HS-5 (cell line): ENCODE data around the gene STPG2.
"Not testable (repeated sequence)": the region's sequence is repeated elsewhere in the genome, so short reads cannot be mapped to it uniquely, and the experiment has no call there.

Experiments used
- DNase-seq: peaks from one replicate; pipeline ENCODE4 v3.0.0-alpha.2; 2012; ENCODE audit warnings: low read depth

The STPG2 gene

DNA sequence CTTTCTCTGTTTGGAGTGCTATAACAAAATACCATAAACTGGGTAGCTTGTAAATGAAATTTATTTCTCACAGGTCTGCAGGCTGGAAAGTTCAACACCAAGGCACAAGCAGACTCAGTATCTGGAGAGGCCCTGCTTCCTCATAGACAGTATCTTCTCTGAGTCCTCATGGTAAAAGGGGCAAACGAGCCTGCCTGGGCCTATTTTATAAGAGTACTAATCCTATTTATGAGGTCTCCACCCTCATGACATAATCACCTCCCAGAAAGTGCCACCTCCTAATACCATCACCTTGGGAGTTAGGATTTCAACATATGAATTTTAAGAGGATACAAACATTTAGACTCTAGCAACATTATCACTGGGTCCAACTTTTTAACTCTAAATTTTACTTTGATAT, 200.3 kb downstream of the STPG2 start:
- no peak for DNase-seq

DNA sequence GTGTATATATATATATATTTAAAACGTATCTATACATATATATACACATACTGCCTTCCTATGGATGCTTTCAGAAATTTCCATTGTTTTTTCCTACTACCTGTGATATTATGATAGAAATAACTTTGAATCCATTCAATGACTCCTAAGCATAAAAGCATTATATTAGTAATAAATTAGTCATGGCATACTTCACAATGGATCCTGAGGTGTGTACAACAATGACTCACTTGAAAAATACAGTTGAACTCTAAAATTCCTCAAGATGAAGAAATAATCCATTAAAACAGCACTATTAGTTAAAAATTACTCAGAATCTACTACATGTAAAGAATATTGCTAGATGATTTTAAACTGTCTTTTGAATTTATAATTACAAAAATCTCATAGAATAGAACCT, 201.1 kb downstream of the STPG2 start:
- no peak for DNase-seq

DNA sequence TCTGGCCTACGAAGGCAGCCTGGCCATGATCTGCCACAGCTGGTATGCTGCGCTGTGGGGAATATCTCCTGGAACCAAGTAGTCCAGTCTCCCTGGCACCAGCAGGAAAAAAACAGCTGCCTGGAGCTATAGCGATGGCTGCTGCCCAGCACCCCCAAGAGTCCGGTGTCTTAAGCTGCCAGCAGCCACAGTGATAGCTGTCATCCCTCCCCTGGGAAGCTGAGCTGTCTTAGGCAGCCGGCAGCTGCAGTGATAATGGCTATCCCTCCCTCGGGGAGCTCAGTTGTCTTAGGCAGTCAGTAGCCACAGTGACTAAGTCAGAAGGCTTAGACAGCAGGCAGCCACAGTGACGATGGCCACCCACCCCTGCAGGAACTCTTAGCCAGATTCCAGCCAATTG, 205.1 kb downstream of the STPG2 start:
- DNase-seq = no peak

DNA sequence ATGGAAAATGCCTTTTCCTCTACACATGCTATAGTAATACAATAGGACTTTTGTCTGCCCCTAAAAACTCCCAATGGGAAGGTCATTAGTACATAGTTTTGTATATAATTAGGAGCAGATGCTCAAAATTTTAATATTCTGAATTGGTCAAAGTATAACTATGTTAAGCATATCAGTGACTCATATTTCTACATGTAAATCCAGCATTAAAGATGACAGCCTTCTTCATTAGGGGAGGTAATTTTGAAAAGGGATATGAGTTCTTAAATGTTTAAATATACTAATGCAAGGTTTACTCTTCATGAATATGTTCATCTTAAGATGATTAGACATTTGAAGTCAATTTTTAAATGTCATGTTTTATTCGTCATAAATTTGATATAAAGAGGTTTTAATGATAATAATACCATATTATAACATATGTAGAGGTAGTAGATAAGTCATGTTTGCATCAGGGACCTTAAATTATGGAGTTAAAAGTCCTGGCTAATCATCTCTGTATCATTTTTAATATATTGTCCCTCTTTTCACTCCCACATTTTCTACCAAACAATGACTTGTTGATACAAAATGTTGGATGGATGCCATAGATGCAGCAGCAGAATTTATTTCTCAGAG, 218.8 kb downstream of the STPG2 start:
- no peak for DNase-seq

DNA sequence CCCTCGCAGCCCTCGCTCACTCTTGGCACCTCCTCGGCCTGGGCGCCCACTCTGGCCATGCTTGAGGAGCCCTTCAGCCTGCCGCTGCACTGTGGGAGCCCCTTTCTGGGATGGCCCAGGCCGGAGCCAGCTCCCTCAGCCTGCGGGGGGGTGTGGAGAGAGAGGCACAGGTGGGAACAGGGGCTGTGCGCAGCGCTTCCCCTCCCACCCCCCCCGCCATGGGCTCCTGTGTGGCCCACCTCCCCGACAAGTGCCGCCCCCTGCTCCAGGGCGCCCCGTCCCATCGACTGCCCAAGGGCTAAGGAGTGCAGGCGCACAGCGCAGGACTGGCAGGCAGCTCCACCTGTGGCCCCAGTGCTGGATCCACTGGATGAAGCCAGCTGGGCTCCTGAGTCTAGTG, 220.2 kb downstream of the STPG2 start:
- DNase-seq = no peak

DNA sequence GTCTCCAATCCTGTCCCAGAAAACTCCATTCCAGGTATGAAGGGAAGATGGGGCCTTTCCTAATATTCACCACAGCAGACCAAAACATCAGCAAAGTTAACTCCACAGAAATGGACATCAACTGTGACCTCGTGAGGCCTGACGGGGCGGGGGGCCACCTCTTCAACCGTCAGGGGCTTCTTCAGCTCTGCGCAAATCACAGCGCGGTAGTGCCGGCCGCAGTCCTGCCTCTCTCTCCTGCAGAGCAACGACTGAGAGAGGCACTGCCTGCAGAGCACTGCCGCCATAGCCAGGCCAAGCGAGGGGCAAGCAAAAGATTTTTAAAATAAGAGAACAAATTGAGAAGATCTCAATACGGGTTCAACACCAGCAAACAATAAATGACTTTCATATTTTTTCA, 226.2 kb downstream of the STPG2 start:
- no peak for DNase-seq

DNA sequence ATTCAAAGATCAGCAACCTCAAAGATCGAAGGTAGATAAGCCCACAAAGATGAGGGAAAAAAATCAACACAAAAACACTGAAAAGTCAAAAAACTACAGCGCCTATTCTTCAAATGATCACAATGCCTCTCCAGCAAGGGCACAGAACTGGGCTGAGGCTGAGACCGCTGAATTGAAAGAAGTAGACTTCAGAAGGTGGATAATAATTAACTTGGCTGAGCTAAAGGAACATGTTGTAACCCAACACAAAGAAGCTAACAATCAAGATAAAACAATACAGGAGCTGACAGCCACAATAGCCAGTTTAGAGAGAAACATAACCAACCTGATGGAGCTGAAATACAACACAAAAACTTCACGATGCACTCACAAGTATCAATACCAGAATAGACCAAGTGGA, 231.1 kb downstream of the STPG2 start:
- no peak for DNase-seq

DNA sequence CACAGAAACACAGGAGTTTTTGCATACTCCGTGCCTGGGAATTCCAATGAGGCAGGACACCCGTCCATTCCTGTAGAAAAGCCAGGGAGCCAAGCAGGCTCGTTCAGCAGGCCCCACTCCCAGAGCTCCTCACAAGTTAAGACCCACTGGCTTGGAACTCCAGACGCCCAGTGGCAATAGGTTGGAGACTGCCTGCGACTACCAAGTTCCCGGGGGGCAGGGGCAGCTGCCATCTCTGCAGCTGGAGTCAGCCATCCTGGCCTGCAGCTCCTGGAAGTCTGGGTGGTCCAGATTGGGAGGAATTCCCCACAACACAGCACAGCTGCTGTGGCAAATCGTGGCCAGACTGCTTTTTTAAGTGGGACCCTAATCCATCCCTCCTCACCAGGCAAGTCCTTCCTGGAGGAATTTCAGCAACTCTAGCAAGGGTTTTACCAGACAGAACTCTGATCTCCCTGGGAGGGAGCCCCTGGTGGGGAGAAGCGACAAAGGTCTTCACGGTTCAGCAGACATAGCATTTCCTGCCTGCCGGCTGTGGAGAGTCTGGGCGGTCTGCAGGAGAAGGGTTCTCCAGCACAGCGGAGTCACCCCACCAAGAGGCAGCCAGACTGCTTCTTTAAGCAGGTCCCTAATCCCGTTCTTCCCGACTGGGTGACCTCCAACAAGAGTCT, 231.9 kb downstream of the STPG2 start:
- no peak for DNase-seq

DNA sequence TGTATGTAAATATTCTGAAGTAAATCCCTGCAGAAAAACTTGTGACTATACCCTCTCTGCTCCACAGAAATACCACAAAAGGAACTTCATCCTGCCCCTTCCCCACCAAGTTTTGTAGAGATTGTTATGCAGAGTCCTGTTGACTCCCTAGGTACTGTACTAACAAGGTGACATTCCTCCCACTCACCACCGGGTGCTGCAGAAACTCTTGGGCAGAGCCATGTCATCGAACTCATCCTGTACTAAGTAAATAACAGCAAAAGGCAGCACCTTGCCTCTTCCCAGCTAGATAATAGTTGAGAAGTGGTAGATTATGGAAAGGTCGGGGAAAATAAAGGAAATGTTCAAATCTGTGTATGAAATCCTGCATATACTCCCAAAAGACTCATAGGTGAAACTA, 233.3 kb downstream of the STPG2 start:
- no peak for DNase-seq

DNA sequence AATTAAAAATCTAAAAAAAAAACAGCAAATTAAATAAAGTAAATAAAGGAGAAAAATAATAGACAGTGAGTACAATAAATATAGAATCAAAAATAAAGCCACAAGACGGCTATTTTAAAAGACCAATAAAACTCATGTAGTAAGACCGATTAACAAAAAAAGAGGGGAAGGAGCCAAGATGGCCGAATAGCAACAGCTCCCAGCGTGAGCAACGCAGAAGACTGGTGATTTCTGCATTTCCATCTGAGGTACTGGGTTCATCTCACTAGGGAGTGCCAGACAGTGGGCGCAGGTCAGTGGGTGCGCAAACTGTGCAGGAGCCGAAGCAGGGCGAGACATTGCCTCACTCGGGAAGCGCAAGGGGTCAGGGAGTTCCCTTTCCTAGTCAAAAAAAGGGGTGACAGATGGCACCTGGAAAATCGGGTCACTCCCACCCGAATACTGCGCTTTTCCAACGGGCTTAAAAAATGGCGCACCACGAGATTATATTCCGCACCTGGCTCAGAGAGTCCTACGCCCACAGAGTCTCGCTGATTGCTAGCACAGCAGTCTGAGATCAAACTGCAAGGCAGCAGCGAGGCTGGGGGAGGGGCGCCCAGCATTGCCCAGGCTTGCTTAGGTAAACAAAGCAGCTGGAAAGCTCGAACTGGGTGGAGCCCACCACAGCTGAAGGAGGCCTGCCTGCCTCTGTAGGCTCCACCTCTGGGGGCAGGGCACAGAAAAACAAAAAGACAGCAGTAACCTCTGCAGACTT, 239.7 kb downstream of the STPG2 start:
- not testable (repeated sequence) for DNase-seq

DNA sequence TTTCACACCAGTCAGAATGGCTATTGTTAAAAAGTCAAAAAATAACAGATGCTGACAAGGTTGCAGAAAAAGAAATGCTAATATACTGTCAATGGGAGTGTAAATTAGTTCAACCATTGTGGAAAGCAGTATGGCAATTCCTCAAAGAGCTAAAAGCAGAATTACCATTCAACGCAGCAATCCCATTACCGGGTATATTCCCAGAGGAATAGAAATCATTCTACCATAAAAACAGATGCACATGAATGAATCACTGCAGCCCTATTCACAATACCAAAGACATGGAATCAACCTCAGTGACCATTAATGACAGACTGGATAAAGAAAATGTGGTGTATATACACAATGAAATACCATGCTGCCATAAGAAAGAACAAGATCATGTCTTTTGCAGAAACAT, 243.0 kb downstream of the STPG2 start:
- no peak for DNase-seq

DNA sequence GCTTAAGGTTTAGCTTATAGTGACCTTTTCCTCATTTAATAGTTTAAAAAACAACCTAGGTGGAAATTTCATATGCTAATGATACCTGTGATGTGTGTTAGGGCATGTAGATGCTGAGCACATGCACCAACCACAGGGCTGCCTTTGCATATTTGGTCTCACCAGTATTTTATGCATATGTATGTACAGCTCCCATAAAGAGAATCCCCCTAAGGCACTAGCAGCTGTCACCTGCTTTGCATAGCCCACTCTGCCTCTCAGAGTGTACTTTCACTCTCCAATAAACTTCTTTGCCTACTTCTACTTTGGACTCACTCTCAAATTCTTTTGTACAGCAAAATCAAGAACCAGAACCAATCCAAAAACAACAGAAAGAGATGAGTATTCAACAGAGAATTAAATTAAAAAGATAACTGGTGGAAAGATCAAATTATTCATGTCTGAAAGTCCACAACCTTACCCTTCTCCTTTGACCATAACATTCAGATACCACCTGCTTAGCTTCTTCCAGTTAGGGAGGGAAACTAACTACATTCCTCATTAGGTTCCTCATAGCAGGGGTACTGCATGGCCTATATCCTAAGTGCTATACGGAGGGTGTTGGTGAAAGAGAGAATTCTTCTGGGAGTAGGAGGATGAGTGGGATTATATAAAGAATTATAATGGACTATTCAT, 250.5 kb downstream of the STPG2 start:
- no peak for DNase-seq

DNA sequence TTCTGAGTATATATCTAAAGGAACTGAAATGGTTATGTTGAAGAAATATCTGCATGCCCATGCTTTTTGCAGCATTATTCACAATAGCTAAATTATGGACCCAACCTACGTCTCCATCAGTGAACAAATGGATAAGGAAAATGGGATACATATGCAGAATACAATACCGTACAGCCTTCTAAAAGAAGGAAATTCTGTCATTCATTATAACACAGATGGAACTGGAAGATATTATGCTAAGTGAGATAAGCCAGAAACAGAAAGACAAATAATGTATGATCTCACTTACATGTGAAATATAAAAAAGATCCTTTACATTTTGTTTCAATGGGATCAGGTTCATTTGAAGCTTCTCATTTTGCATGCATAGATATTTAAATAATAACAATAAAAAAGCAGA, 263.3 kb downstream of the STPG2 start:
- DNase-seq = no peak

DNA sequence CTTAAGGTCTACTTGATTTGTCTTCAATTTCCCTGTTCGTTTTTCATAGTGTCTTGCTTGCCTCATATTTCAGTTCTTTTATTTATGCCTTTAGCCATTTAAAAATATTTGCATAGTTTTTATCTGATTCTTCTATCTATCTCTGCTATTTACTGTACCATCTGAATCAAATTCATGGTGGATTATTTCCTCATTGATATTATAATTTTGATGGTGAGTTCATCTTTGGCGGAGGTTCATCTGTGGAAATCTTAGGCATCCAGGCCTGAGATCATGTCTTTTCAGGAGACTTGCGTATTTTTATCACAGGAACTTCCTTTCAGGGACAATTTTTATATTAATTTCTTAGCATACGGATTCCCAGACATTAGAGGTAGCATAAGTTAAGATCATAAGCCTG, 275.2 kb downstream of the STPG2 start:
- DNase-seq = no peak

DNA sequence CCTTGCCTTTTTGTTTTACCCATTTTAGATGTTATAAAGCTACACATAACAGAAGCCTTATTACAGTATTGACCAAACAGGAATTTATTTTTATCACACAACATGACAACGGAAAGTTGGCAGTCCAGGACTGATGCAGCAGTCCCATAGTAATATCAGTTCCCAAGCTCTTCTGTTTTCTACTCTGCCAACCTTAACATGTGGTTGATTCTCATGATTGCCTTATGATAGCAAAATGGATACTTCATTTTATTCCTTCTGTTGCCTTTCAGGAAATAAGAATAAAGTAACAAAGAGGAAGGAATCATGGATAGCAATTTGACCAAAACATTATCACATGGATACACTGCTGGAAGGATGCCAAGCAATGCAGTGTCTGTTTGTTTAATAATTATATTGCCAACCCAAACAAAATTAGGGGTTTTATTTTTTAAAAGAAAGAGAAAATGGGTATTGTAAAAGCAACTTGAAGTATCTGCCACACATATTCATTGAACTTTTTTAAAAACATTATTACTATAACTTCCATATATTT, 275.7 kb downstream of the STPG2 start:
- DNase-seq = no peak

DNA sequence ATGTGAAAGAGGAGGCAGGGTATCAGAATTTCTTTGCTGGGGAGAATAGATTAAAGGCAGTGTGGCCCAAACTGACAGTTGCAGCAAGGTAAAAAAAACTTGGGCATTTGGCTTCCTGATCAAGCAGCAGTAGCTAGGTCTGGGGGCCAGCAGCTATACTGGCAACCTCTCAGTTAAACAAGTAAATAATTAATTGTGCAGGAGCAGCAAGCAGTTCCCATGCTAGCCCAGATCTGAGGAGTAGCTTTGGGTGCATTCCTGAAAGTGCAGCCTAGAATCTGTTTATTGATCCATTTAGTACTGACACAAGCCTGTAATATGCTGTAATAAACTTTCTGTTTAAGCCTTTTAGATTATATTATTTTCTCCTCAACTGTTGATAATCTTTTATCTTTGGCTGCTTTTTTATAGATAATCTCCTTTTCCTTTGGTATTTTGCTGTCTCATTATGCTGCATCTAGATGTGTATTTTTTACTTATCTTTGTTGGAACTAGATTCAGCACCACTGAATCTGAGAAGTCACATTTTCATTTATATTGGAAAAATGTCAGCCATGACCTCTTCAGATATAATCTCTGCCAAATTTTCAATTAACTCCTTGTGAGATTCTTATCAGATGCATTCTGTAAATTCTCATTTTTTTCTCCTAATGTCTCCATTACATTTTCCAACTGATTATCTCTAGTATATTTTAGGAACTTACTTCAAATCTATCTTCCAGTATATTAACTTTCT, 276.3 kb downstream of the STPG2 start:
- no peak for DNase-seq

DNA sequence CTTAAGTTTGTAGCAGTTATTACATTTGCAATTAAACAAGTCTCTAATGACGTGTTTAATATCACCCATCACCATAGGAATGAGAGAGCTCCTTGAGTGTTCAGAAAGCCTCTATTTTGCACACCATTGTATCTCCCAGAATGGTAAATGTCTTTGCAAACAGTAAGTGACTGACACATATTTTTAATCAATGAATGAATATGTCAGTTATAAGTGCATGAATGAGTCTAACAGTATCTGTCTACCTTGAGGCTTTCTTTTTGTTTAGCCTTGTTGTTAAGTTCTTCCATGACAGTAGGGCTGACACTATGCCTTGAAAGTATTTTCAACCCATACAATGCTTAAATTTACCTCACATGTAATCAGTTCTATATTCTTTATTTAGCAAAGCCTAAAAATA, 292.2 kb downstream of the STPG2 start:
- no peak for DNase-seq

DNA sequence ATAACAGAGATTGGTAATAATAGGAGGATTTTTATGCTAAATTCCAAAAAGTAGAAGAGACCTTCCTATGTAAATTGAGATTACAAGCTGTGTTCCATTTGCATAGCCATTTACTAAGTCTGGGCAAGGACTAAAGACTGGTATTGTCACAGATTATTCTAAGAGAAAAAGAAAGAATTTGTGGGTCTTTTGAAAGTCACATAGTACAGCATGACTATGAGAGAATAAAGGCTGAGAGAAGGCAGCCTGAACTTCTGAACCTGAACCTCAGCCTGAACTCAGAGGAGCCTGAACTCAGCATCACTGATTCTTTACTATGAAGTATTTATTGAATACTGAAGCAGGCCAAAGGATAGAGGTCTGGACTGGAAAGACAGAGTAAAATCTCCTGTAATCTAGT, 297.5 kb downstream of the STPG2 start:
- DNase-seq = no peak

DNA sequence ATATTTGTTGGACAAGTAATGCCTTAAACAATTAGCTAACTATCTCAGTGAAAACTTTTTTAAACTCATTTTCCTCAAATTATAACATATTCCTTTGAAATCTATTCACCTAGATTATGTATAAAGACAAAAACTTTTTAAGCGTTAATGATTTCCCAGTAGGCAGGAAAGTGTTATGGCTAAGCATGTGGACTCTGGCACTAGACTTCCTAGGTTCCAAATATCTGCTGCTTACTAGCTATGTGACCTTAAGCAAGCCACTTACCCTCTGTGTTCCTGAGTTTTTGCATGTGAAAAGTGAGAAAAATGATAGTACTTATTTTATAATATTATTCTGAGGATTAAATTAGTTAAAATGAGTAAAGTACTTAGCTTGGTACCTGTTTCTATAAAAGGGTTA, 301.8 kb downstream of the STPG2 start:
- no peak for DNase-seq

DNA sequence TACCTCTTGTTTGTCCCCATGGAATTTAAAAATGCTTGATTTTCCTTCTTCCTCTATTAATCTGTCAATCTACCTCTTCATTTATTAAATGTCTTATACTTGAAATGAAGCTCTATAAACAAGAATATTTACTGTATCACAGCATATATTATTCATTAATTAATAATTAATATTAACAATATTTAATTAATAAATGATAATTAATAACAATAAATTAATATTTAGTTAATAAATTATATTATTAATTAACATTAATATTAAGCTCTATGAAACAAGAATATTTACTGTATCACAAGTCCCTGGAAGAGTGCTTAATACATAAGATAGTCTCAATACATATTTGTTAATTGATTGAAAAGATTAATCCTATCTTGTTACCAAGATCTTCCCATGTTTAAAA, 306.6 kb downstream of the STPG2 start:
- DNase-seq = no peak

DNA sequence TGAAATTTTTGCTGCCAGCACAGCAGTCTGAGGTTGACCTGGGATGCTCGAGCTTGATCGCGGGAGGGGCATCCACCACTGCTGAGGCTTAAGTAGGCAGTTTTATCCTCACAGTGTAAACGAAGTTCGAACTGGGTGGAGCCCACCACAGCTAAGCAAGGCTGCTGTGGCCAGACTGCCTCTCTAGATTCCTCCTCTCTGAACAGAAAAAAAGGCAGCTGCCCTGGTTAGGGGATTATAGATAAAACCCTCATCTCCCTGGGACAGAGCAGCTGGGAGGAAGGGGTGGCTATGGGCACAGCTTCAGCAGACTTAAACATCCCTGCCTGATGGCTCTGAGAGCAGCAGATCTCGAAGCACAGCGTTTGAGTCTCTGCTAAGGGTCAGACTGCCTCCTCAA, 314.6 kb downstream of the STPG2 start:
- no peak for DNase-seq

DNA sequence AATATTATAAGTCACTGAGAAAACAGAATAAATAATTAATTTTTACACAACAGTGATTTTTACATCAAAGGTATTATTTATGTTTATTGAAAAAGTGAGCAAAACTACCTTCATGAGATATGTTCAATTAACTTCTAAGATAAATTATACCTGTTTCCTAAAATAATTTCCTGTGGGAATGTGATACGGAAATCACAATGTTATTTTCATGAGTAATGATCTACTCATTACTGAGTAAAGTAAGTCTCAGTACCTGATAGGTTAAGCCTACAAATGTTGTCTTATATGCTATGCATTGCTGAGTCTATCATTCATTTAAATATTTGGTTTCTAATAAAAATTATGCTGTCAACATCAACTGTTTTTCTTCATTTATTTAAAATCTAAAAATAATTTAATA, 324.0 kb downstream of the STPG2 start:
- DNase-seq = no peak
